ENCODE data around the gene LSM10. TPM values are rescaled to one million over a fixed set of nuclear protein-coding genes. Genes with fewer than 3 reads are reported as not detected.

Gene LSM10
- total and polyA plus RNA-seq, 9 of the 15 experiments (the other 6 are each of a cell fraction or from before 2014, with no cell fraction given): 13.2 to 146 (median 68.9) TPM

- TF ChIP-seq EP400 (IDR thresholded peaks at IDR 0.05) (no peak), MAFK (IDR thresholded peaks at IDR 0.05; ENCODE audit: low read length) (peak; percentile 47)
Measured at GRCh38 chr1:36421649-36422048, 23.9 kb upstream of the LSM10 start (continued).

- no TSS peak for BruUV-seq (replicated peaks)
- Histone ChIP-seq H3K27ac (ENCODE audit: extremely low read depth, low read depth, low read length) (no peak overlapping the region), H3K79me2 (ENCODE audit: control insufficient read depth, insufficient read depth, low read length) (no peaks in the 10 kb centered on the region), H3K9ac (ENCODE audit: insufficient read depth in 1 of 2, low read depth in 2 of 2, low read length in 2 of 2) (peak overlapping the region in 1 of 2 experiments; percentile 38; a peak in 1 of 4 replicates), H3K9me1 (ENCODE audit: control insufficient read depth, insufficient read depth, low read length) (no peaks in the 10 kb centered on the region), H3K36me3 (ENCODE audit: control insufficient read depth, insufficient read depth, low read length) (no peaks in the 10 kb centered on the region), H3K4me1 (replicated peaks in 1 of 2; ENCODE audit: control insufficient read depth in 2 of 2, insufficient read depth in 2 of 2, low read length in 2 of 2) (peaks cover 0 to 3% of the 10 kb centered on the region in 2 experiments; a peak in 2 of 5 replicates), H2AFZ (ENCODE audit: low read depth, low read length) (peak overlapping the region; percentile 58), H3K27me3 (ENCODE audit: control insufficient read depth in 2 of 2, insufficient read depth in 2 of 2, low read length in 2 of 2) (no peaks in the 10 kb centered on the region), H3K4me3 (no peak overlapping the region), H3K9me3 (replicated peaks; ENCODE audit: control insufficient read depth, insufficient read depth, low read depth, low read length) (no peaks in the 10 kb centered on the region), H3K4me2 (ENCODE audit: insufficient read depth, low read length) (no peak overlapping the region), H4K20me1 (replicated peaks; ENCODE audit: control insufficient read depth, insufficient read depth, low read length) (no peaks in the 10 kb centered on the region)
- ChIA-PET POLR2A (interaction anchor here (0.6 to 1.0 kb wide), 3 partner anchors 34 to 306 kb away, joined by 3 to 5 read pairs (median 3); partner anchors contain the start of gene MRPS15), CTCF (ENCODE audit: low intra/inter-chr PET ratio) (interaction anchor here (0.6 to 3.0 kb wide), 8 partner anchors 13 to 321 kb away, joined by 3 to 27 read pairs (median 4); partner anchors contain the start of gene TRAPPC3)
- ATAC-seq: peak; percentile 99
- DNase-seq (ENCODE audit: extremely low read depth in 1 of 4, low spot score in 3 of 4): peak; percentile 79 to 93 (median 89)
- in situ Hi-C loops (cut with MboI) (loop anchor here (5.0 kb wide), 2 partner anchors 74 to 319 kb away; no protein-coding TSS in a partner anchor), intact Hi-C loops (cut with micrococcal nuclease) (loop anchor here (1.0 to 10.0 kb wide), 6 partner anchors 52 to 320 kb away; partner anchors contain the start of gene TRAPPC3)
- FAIRE-seq: peak; percentile 89
- WGBS (ENCODE audit: insufficient coverage, low coverage, missing lambda C conversion rate): 10% methylated on average over 13 of the region's 13 CpGs
- no peak for TF ChIP-seq STAT6 (CRISPR knock-in tag; IDR thresholded peaks at IDR 0.05)
- TF ChIP-seq JUND (IDR thresholded peaks at IDR 0.05; ENCODE audit: borderline replicate concordance, low read depth, low read length): peak; percentile 73; the same call in 1 of the 2 replicates
- TF ChIP-seq JUND (tag; IDR thresholded peaks at IDR 0.05; ENCODE audit: borderline replicate concordance, low read depth, low read length): no peak; the same call in 2 of the 3 replicates
- no peak for TF ChIP-seq ZBTB8A (IDR thresholded peaks at IDR 0.05; ENCODE audit: partially characterized antibody)
- peak; percentile 39 for TF ChIP-seq MEIS2 (IDR thresholded peaks at IDR 0.05; ENCODE audit: partially characterized antibody)
- no peak for TF ChIP-seq BCOR (IDR thresholded peaks at IDR 0.05)
- peak; percentile 84; the same call in 1 of the 2 replicates for TF ChIP-seq ZNF263 (CRISPR knock-in tag; IDR thresholded peaks at IDR 0.05; ENCODE audit: borderline replicate concordance)
- TF ChIP-seq HBP1 (CRISPR knock-in tag; IDR thresholded peaks at IDR 0.05): peak; percentile 94; the same call in 1 of the 2 replicates
- peak; percentile 90 for TF ChIP-seq CC2D1A (IDR thresholded peaks at IDR 0.05)
- peak; percentile 64; the same call in 1 of the 2 replicates for TF ChIP-seq BHLHE40 (IDR thresholded peaks at IDR 0.05; ENCODE audit: low read length)
- peak; percentile 68; the same call in 1 of the 2 replicates for TF ChIP-seq KLF16 (IDR thresholded peaks at IDR 0.05)
- peak; percentile 64; the same call in 1 of the 2 replicates for TF ChIP-seq HLTF (IDR thresholded peaks at IDR 0.05)
- TF ChIP-seq PTTG1 (tag; IDR thresholded peaks at IDR 0.05; ENCODE audit: low read depth): no peak
- no peak for TF ChIP-seq SIX5 (IDR thresholded peaks at IDR 0.05; ENCODE audit: borderline replicate concordance in 1 of 2, insufficient read depth in 1 of 2, low read depth in 1 of 2, low read length in 2 of 2)
- TF ChIP-seq ELF2 (CRISPR knock-in tag; IDR thresholded peaks at IDR 0.05): peak; percentile 19; the same call in 1 of the 2 replicates
- no peak for TF ChIP-seq BDP1 (IDR thresholded peaks at IDR 0.05; ENCODE audit: insufficient read depth, insufficient read length)
- no peak for TF ChIP-seq DPF2 (IDR thresholded peaks at IDR 0.05)
Measured at GRCh38 chr1:36420836-36421317, 23.2 kb upstream of the LSM10 start.

All from K562 (cell line).